Natural killer cell (primary cell): Measurements from ENCODE around the gene RND3. TPM values are rescaled to one million over a fixed set of nuclear protein-coding genes. Genes with fewer than 3 reads are reported as not detected.

Source experiments
- ATAC-seq, 3 donors: fragments of 150-1000 bp in 2 of 3; fragments of 200-7000 bp in 1 of 3; cut with Tn5 transposase; 1 replicate in 1 of 3; 2 replicates in 2 of 3; pipeline ENCODE4 v1.10.0; 2021; ENCODE audit warnings: mild to moderate bottlenecking in 2 of 3, moderate library complexity in 2 of 3
- DNase-seq, 2 donors: peaks; one replicate each; pipeline versions ENCODE4 v3.0.0 to v3.0.0-alpha.2; 2013 to 2021; ENCODE audit warnings: mixed read lengths in 1 of 2
- H3K27ac ChIP-seq: one replicate; pipeline ENCODE4 v1.5.1; 2013; ENCODE audit warnings: mild to moderate bottlenecking, low read length
- H3K27me3 ChIP-seq: one replicate; pipeline ENCODE4 v1.6.1; 2013; ENCODE audit warnings: low read length; ENCODE audit not compliant: control insufficient read depth, insufficient read depth
- H3K36me3 ChIP-seq: one replicate; pipeline ENCODE4 v1.6.1; 2013; ENCODE audit warnings: low read length; ENCODE audit not compliant: control insufficient read depth, insufficient read depth
- H3K4me1 ChIP-seq: one replicate; pipeline ENCODE4 v1.6.1; 2013; ENCODE audit warnings: low read length; ENCODE audit not compliant: control insufficient read depth, insufficient read depth
- H3K4me3 ChIP-seq: one replicate; pipeline ENCODE4 v1.5.1; 2013; ENCODE audit warnings: low read length
- H3K9me3 ChIP-seq: one replicate; pipeline ENCODE4 v1.6.1; 2013; ENCODE audit warnings: low read length; ENCODE audit not compliant: control insufficient read depth, insufficient read depth
- H3K27ac Mint-ChIP-seq, 2 donors: one replicate each; pipeline ENCODE4 v1.8.0; 2022; ENCODE audit warnings: mild to moderate bottlenecking in 2 of 2, mixed read lengths in 2 of 2, moderate library complexity in 1 of 2
- H3K27me3 Mint-ChIP-seq, 2 donors: one replicate each; pipeline ENCODE4 v1.8.0; 2022; ENCODE audit warnings: low read depth in 2 of 2, mixed read lengths in 2 of 2
- H3K36me3 Mint-ChIP-seq: one replicate; pipeline ENCODE4 v1.8.0; 2022; ENCODE audit warnings: mixed read lengths
- H3K4me1 Mint-ChIP-seq, 2 donors: one replicate each; pipeline ENCODE4 v1.8.0; 2022; ENCODE audit warnings: mixed read lengths in 2 of 2
- H3K4me3 Mint-ChIP-seq: one replicate; pipeline ENCODE4 v1.8.0; 2022; ENCODE audit warnings: mild to moderate bottlenecking, moderate library complexity, mixed read lengths
- H3K9me3 Mint-ChIP-seq, 2 donors: one replicate each; pipeline ENCODE4 v1.8.0; 2022; ENCODE audit warnings: mixed read lengths in 2 of 2
- WGBS: methylation state at CpG from one replicate; pipeline ENCODE4 v1.1.7; 2013; ENCODE audit warnings: missing lambda C conversion rate; ENCODE audit not compliant: insufficient coverage; 5-methylcytosine and 5-hydroxymethylcytosine counted together
- intact Hi-C: fragments of 100-400 bp; cut with micrococcal nuclease; formaldehyde crosslinking; loops from one replicate; pipeline ENCODE4 v1.14.2; 2022
- total RNA-seq, 4 donors: library from RNA; stranded (reverse); fragments of 120-200 nt in 1 of 4; gene quantifications; one replicate each; pipeline versions ENCODE4 v1.2.3 to v1.2.4, GENCODE V29; 2013 to 2022
- TF ChIP-seq, protein P1 (sequence below): fragments of 200-600 bp; IDR thresholded peaks from one replicate; pipeline ENCODE4 v1.8.0; 2022; ENCODE audit warnings: antibody characterized with exemption

Gene RND3
- total RNA-seq, 3 donors from 2014 or later (not counting 1 experiment from before 2014, with no cell fraction given) = not detected

- no peak for ATAC-seq
- no peak overlapping the region for H3K4me3 Mint-ChIP-seq
Measured at GRCh38 chr2:150475479-150476250, 11.8 kb downstream of the RND3 start.

DNA sequence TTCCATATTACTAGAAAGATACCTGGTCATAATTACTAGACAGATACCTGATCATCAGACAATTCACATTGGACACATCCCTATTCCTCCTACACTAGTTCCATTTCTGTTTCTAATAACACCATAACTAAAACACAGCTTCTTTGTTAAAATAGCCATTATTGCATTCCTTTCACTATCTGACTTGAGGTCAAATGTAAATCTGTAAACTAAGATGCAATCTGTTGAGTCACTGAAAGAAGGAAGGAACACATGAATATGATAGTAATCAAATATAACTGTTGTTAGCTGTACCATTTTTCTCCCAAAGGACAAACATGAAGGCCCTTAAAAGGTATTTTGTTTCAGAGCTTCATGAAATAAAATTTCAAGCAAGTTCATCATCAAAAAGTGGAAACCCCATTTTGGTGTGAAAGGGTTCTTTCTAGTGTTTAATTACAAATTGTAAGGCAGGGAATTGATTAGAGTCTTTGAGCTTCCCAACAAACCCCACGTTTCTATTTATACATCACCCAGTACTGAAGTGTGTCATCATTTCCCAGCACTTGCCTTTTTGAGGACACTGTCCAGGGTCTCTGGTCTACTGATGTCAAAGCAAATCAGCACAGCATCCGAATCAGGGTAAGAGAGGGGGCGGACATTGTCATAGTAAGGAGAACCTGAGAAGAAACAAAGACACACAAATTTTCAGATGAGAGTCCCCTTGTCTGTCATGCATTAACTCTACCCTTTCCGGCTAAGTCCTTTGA, 13.0 kb downstream of the RND3 start:
- H3K4me3 ChIP-seq = no peak overlapping the region
- H3K36me3 Mint-ChIP-seq = no peaks in the 10 kb centered on the region
- TF ChIP-seq, protein P1, sequence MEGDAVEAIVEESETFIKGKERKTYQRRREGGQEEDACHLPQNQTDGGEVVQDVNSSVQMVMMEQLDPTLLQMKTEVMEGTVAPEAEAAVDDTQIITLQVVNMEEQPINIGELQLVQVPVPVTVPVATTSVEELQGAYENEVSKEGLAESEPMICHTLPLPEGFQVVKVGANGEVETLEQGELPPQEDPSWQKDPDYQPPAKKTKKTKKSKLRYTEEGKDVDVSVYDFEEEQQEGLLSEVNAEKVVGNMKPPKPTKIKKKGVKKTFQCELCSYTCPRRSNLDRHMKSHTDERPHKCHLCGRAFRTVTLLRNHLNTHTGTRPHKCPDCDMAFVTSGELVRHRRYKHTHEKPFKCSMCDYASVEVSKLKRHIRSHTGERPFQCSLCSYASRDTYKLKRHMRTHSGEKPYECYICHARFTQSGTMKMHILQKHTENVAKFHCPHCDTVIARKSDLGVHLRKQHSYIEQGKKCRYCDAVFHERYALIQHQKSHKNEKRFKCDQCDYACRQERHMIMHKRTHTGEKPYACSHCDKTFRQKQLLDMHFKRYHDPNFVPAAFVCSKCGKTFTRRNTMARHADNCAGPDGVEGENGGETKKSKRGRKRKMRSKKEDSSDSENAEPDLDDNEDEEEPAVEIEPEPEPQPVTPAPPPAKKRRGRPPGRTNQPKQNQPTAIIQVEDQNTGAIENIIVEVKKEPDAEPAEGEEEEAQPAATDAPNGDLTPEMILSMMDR = no peak
- H3K36me3 ChIP-seq = no peaks in the 10 kb centered on the region
- DNase-seq (no peak), ATAC-seq (no peak)
- no peaks in the 10 kb centered on the region for H3K27me3 ChIP-seq
- no peaks in the 10 kb centered on the region for H3K9me3 ChIP-seq
- H3K27ac Mint-ChIP-seq = no peak overlapping the region
- H3K4me1 Mint-ChIP-seq = no peaks in the 10 kb centered on the region
- intact Hi-C loops = no loop called here
- H3K4me1 ChIP-seq = no peaks in the 10 kb centered on the region
- H3K4me3 Mint-ChIP-seq = no peak overlapping the region
- H3K9me3 Mint-ChIP-seq = peaks cover 8 to 12% of the 10 kb centered on the region in 2 donors
- 88% methylated on average over 3 of the region's 4 CpGs for whole genome bisulfite sequencing
- H3K27me3 Mint-ChIP-seq = no peaks in the 10 kb centered on the region
- no peak overlapping the region for H3K27ac ChIP-seq

More at GRCh38 chr2:150475479-150476250, 11.8 kb downstream of the RND3 start:
- Histone ChIP-seq H3K4me3 (no peak overlapping the region), H3K4me1 (no peaks in the 10 kb centered on the region), H3K9me3 (no peaks in the 10 kb centered on the region), H3K27ac (no peak overlapping the region), H3K36me3 (no peaks in the 10 kb centered on the region), H3K27me3 (no peaks in the 10 kb centered on the region)
- intact Hi-C loops = no loop called here
- no peaks in the 10 kb centered on the region for H3K36me3 Mint-ChIP-seq
- no peaks in the 10 kb centered on the region for H3K4me1 Mint-ChIP-seq
- DNase-seq = no peak
- no peak overlapping the region for H3K27ac Mint-ChIP-seq
- peaks cover 5 to 6% of the 10 kb centered on the region in 2 donors for H3K9me3 Mint-ChIP-seq
- no peaks in the 10 kb centered on the region for H3K27me3 Mint-ChIP-seq
- 89% methylated on average over 6 of the region's 6 CpGs for WGBS
- TF ChIP-seq, protein P1 = no peak

DNA sequence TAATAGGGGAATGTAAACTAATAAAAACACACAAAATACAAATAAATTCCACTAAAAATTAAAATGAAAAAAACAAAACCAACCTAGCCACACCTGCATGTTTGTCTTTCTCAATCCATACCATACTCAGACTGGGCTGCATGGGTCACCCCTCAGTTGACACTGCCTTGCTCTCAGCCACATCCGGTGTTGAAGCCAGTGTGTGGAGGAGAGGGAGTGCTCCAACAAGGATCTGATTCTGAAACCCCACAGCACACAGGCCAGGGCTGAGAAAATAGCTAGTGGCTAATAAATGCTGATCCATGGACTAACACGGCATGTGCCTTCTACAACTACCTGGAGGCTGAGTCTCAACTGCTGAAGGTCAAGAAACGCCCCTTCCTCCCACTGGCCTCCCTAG, 13.7 kb downstream of the RND3 start:
- Mint-ChIP-seq H3K4me3 (no peak overlapping the region), H3K27ac (no peak overlapping the region), H3K9me3 (peaks cover 8 to 12% of the 10 kb centered on the region in 2 donors), H3K4me1 (no peaks in the 10 kb centered on the region), H3K36me3 (no peaks in the 10 kb centered on the region), H3K27me3 (no peaks in the 10 kb centered on the region)
- DNase-seq = no peak
- Histone ChIP-seq H3K27ac (no peak overlapping the region), H3K36me3 (no peaks in the 10 kb centered on the region), H3K27me3 (no peaks in the 10 kb centered on the region), H3K4me1 (no peaks in the 10 kb centered on the region), H3K9me3 (no peaks in the 10 kb centered on the region), H3K4me3 (no peak overlapping the region)
- intact Hi-C loops = no loop called here
- TF ChIP-seq, protein P1 = no peak
- ATAC-seq = no peak
- 84% methylated on average over 3 of the region's 3 CpGs for WGBS
